Measurements from ENCODE around the gene PXYLP1.

The PXYLP1 gene

DNA sequence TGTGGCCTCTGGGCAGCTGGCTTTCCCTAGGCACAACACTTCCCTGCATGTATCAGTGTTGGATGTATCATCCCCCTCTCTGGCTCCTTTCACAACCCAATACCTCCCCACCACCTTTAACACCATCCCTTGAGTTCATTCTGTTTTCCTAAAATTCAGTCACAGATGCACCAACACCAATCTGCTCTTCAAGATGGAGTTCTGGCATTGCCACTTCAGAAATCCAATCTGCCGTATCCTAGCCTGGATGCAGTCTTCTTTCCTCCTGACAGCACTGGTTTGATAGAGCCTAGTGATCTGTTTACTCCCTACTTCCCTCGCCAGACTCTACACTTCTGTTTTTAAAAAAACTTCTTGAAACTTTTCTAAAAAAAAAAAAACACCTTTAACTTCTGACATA lies 21.7 kb downstream of the PXYLP1 start:
- DNase-seq: peak; percentile 11

GRCh38 chr3:141253811-141254210 lies 22.2 kb downstream of the PXYLP1 start:
- no peak for DNase-seq

DNA sequence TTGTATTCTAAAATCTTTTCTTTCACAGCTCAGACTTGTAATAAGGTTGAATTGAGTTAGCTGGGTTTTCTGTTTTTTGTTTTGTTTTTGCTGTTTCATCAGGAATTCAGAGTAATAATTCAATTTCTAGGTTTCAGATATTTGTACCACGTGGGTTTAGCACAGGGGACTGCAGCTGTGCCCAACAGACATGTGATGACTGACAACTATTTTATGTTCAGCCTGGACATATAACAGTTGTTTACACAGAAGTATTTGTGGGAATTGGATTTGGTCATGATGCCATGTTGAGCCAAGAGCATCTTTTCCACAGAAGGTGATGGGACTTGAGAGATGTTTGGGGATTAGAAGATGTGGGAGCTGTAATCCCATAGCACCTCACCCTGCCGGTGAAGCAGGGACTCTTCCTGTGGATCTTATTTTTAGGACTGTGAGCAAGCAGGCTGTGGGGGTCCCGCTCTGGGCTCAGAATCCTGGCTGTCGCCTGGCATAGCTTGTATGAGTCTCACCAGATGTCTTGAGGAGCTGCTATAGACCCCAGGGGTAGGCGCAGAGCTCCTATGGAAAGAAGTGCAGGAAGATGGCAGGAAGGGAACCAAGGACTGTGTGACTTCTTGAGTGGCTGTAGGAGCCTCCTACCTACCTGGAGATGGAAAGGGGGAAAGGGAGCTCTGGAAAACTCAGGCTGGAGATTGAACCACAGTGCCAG lies 23.7 kb downstream of the PXYLP1 start:
- peak; percentile 72 for DNase-seq

DNA sequence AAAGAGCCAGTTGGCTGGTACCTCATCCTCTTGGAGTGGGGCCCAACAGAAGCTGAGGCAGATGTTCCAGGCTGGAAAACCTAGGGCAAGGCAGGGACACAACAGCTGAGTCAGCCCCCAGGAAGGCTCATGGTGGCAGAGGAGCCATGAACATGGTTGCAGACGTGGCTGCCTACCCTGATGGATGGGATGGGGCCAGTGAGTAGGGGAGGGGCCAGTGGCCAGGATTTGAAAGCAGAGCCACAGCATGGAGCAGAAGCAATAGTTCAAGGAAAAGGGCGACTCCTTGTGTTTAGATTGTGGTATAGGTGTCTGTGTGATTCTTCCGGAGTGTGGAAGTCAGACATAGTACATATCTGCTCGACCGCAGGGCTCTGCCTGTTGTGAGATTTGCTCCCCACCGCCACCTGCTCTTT lies 24.2 kb downstream of the PXYLP1 start:
- DNase-seq: peak; percentile 96

DNA sequence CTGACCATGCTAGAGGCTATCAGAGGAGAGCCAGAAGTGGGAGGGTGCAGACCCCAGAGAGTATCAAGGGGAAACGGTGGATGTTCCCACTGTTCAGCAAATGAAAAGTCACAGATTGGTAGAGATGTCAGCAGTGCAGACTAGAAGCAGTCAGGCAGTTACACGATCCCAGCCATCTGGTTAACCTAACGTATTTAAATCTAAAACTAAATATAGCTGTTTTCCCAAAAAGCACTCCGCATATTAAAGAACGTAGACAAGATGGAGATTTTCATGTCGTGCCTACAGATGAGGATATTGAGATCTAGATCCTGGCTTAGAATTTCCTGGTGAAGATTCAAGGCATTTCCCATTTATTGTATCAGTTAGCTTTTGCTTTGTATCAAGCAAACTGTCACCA lies 25.2 kb downstream of the PXYLP1 start:
- no peak for DNase-seq

GRCh38 chr3:141257961-141258360 lies 26.3 kb downstream of the PXYLP1 start:
- DNase-seq: no peak

DNA sequence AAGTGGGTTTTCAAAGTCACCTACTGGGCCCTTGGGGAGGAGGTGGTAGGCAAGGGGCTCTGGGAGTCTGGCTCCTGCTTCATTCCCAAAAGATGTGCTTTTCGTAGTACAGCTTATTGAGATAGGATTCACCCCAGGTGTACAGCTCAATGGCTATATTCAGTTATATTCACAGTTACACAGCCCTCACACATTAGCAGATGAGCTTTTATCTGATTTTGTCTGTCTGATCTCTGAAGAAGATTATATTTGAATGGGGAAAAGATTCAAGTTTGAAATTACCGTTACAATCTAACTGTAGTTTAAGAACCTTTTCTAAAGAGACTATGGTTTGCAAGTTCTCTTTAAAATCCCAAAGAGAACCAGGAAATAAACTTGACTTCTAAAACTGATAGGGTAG lies 27.3 kb downstream of the PXYLP1 start:
- DNase-seq: no peak

- no peak for DNase-seq
Observed at GRCh38 chr3:141259821-141260629, 28.4 kb downstream of the PXYLP1 start.

- no peak for DNase-seq
Observed at GRCh38 chr3:141260630-141260927, 29.0 kb downstream of the PXYLP1 start.

DNA sequence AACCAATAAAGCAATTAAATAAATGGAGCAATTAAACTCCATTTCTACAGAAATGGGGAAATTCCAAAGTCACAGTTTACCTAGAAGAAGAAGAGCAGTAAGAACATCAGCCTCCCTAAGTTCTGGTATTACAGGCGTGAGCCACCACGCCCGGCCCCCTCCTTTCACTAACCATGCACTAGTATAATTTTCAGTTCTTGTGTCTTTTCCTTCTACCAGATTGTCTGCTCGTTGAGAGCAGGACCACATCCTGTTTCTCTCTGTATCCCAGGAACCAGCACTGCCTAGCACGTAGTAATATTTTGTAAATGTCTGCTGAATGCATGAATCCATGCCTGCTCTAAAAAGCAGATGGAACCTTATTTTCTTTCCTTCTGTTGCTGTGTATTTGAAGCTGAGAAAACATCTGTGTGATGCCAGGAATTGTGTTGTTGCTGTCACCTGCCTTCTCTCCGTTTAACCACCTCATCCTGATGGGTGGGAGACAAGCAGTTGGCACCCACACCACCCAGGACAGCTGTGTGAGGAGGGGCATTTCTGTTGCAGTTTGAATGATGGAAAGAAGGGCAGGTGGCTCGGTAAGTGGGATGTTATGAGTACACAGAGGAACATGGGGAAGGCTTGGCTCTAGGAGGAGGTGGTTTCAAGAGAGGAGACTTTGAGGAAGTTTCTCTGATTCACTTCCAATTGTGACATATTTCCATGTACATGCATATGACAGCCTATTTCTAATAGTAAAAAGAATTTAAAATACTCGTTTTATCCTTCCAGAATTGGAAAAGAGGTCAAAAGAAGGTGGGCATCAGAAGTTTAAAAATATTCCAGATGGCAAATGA lies 30.1 kb downstream of the PXYLP1 start:
- no peak for DNase-seq

- no peak for DNase-seq
Observed at GRCh38 chr3:141262308-141262705, 30.7 kb downstream of the PXYLP1 start.

DNA sequence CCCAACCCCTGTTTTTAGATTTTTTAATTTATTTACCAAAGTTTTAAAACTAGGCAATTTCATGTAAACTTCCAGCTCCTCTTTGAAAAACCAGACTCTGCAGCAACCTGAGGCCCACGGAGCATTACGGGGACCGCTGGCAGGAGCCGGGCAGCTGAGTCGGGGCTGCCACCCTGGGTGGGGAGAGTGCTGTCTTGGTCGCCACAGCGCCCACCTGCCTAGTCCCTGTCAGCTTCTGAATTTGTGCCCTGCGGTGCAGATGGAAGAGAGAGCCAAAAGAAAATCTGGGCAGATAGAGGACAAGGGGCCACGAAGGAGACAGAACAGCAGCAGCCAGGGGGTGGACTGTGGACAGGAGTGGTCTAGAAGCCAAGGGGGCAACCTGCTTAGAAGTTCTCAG lies 34.6 kb downstream of the PXYLP1 start:
- DNase-seq: no peak

DNA sequence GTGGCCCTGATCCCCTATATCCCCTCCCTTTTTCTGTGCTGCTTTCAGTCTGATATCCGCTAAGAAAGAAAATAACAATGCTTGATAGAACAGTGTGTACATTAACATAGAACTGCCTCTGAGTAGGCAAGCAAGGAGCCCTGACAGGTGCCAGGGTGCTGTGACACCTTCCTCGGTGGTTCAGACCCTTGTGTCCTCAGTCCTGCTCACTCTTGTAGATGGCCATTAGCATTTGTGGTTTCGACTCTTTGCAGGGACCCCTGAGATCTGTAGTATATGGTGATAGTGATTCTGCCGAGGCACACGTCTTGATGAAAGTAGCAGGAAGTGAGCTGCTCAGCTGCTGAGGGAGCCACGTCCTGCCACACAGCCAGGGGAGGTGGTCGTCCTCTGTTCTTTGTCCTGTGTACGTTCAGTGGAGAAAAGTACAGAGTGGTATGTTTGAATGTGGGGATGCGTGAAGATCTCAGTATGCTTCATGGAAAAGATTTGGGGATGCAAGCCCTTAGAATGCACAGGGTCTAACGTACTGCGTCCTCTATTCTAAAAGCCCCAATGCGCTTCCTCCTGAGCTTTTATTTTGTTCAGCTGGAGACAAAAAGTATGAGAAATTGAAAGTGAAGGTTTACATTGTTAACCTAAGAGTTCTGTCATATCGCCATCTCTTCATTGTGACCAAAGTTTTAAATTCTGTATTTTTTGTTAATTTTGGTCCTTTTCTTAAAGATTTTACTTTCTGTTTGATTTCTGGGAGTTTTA lies 35.4 kb downstream of the PXYLP1 start:
- no peak for DNase-seq

DNA sequence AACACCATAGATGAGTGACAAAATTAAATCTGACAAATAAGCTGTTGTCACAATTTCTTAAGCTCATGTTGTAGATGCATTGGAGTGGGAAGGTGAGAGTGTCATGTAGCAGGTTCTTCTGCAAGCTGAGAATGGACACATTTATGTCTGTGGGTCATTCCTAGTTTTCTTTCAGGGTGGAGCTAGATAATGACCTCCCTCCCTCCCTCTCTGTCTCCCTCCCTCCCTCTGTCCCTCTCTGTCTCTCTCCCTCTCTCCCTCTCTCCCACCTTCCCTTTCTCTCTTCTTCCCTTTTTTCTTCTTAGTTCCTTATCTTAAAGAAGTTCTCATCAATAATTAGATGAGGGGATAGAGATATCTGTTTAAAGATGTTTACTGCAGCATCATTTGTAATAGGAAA lies 36.0 kb downstream of the PXYLP1 start:
- DNase-seq: no peak

GRCh38 chr3:141268306-141268705 lies 36.7 kb downstream of the PXYLP1 start:
- DNase-seq: no peak

DNA sequence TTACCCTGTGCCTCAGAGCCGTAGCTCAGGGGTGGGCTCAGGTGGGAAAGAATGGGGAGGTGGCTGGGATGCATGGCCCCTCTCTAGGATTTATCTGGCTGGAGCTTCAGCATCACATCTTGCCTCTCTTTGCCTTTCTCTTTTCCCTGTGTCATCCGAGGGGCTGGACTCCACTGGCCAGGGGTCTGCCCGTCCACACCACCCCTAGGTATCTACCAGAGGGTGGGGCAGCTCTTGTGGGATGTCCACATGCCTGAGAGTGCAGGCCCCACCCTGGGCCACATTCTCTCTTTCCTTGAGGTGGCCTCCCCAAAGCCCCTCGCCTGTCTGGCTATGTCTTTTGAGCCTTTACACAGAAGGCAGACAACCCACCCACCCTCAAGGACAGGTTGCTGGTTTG lies 37.2 kb downstream of the PXYLP1 start:
- DNase-seq: no peak

DNA sequence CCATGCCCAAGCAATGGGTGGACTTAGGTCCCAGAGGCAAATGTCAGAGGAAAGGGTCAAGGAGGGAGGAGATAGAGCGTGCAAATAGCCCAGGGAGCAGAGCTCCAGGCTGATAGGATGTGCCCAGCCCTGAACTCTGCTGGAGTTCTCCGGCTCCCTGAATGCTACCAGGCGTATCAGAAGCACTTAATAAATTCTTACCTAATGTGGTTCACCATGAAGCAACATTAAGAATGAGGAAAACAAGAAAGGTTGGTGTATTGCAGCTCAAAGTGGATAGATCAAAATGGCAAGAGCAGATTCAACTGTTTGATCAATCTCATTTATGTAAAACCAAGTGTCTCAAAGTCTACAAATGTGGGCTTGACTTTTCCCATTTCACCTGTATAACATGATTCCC lies 38.3 kb downstream of the PXYLP1 start:
- no peak for DNase-seq

DNA sequence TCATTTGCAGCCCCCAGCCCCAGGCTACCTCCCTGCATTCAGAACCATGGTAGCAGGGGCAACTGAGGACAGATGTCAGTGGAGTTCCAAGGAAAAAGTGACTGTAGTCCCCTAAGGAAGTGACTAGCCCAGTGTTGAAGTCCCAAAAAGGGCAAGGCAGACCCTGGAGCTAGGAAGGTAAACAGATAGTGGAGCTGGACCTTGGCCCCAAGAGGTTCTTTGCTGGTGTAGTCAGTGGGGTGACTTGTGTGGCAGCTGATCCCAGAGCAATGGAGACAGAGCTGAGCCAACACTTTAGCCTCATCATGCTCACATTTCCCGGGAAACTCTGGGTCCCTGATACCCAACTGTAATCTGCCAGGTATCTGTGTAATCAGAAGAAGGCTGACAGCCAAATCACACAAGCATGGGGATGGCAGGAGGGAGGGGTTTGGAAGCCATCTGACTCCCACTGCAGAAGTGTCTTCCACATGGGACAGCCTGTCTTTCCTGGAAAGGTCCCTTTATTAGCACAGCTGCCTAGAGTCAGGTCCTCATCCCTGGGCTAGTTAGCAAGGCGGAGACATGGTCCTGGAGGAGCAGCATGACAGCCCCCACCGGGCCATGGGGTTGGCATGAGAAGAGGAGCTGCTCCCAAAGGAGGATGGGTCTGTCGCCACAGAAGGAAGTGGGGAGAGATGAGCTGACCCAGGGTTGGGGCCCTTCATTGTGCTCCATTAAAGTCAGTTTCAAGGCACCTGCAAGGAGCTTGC lies 39.8 kb downstream of the PXYLP1 start:
- DNase-seq: no peak

DNA sequence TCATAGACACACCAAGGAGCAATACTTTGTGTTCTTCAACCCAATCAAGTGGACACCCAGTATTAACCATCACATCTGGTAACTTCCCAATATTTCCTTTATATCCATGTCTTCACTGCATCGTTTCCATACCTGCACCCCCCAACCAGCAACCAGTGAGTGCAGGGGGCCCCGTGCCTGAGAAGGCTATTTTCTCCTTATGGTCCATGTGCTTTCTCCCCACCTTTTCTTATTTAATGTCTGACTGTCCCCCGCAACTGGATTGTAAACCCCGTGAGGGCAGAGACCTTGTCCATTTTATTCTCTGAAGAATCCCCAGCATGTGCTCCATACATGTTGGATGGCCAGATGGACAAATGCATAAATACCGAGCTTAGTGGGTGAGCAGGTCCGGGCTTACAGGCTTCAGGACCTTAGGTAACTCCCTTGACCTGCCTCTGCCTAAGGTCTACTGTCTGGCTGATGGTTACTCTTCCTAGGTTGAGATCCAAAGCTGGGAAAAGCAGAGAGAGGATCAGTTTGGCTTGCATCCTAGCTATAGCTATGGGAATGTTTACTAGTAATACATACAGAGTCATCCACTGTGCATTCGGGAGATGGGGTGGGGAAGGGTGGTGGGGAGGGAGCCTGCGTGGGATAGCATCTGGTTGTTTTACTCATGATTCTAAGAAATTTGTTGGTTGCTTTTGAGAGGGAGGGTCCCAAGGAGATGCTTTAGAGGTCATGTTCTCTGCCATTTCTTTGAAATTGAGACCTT lies 41.5 kb downstream of the PXYLP1 start:
- DNase-seq: no peak

DNA sequence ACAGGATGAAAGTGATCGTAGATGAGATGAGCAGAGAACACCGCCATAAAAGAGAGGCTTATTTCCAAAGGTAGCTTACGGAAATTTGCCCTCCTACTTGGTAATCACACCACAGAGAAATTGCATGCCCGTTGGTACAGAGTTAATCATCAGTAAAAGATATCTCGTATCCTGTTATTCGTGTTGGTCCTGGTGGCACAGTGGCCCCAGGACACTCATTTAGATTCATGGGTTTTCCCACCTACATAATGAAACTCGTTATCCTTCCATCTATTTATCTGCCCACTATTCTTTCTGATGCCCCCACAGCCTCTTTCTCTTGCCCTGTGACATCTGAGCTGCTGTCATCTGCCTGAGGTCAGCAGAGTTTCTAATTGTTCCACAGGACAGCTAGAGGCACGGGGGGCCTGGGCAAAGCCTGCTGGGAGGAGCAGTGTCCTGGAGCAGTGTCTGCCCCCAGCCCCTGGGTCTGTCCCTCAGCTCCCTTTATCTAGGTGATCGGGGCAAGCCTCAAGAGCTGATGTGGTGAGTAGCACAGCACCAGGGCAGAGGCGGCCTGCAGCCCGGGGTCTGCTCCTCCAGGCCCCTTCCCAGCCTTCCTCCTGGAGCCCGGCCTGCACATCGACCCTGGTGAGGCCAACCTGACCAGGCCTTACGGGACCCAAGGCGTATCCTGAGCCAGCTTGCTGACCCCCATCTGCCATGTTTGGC lies 42.2 kb downstream of the PXYLP1 start:
- DNase-seq: no peak

All from NCI-H446 treated with DMSO at 0.1 percent for 48 hours (cell line).